HG02840 (cell line): ENCODE data around the gene SPARCL1.
"Not testable (repeated sequence)": the region's sequence is repeated elsewhere in the genome, so short reads cannot be mapped to it uniquely, and the experiment has no call there.

Experiments
- ATAC-seq: cut with Tn5 transposase; IDR thresholded peaks from one replicate; pipeline ENCODE4 v1.9.1; 2021; ENCODE audit warnings: mild to moderate bottlenecking, moderate library complexity, moderate number of reproducible peaks; ENCODE audit not compliant: unreplicated experiment, low FRiP score

Gene SPARCL1

GRCh38 chr4:87506974-87507701 is 22.0 kb downstream of the SPARCL1 start:
- no peak for ATAC-seq

GRCh38 chr4:87505862-87506261 is 23.3 kb downstream of the SPARCL1 start:
- ATAC-seq: no peak

GRCh38 chr4:87502580-87503238 is 26.5 kb downstream of the SPARCL1 start:
- no peak for ATAC-seq

- peak; percentile 32 for ATAC-seq
Observed at GRCh38 chr4:87500092-87500462, 29.1 kb downstream of the SPARCL1 start.

- ATAC-seq: peak; percentile 82
Observed at GRCh38 chr4:87499403-87500091, 29.6 kb downstream of the SPARCL1 start.

- ATAC-seq: peak; percentile 59
Observed at GRCh38 chr4:87498446-87498900, 30.7 kb downstream of the SPARCL1 start.

GRCh38 chr4:87497578-87497977 is 31.6 kb downstream of the SPARCL1 start:
- ATAC-seq: no peak

- no peak for ATAC-seq
Observed at GRCh38 chr4:87497159-87497558, 32.0 kb downstream of the SPARCL1 start.

- no peak for ATAC-seq
Observed at GRCh38 chr4:87493115-87493514, 36.1 kb downstream of the SPARCL1 start.

- not testable (repeated sequence) for ATAC-seq
Observed at GRCh38 chr4:87491851-87492250, 37.3 kb downstream of the SPARCL1 start.

GRCh38 chr4:87491436-87491835 is 37.7 kb downstream of the SPARCL1 start:
- no peak for ATAC-seq

- ATAC-seq: no peak
Observed at GRCh38 chr4:87490664-87491369, 38.4 kb downstream of the SPARCL1 start.

- no peak for ATAC-seq
Observed at GRCh38 chr4:87489678-87490077, 39.5 kb downstream of the SPARCL1 start.

GRCh38 chr4:87488666-87489065 is 40.5 kb downstream of the SPARCL1 start:
- ATAC-seq: not testable (repeated sequence)

- ATAC-seq: not testable (repeated sequence)
Observed at GRCh38 chr4:87483247-87483646, 45.9 kb downstream of the SPARCL1 start.

- ATAC-seq: no peak
Observed at GRCh38 chr4:87481377-87481776, 47.8 kb downstream of the SPARCL1 start.

- no peak for ATAC-seq
Observed at GRCh38 chr4:87478732-87479250, 50.4 kb downstream of the SPARCL1 start.

GRCh38 chr4:87476934-87477333 is 52.2 kb downstream of the SPARCL1 start:
- no peak for ATAC-seq

- ATAC-seq: no peak
Observed at GRCh38 chr4:87469390-87469789, 59.8 kb downstream of the SPARCL1 start.

GRCh38 chr4:87465739-87466366 is 63.3 kb downstream of the SPARCL1 start:
- no peak for ATAC-seq
